Measurements from ENCODE around the gene GALNT18. TPM values are rescaled to one million over a fixed set of nuclear protein-coding genes. Genes with fewer than 3 reads are reported as not detected.

The GALNT18 gene
- total RNA-seq, 6 experiments from 2014 or later, result 3.7 to 11.4 (median 7.8) TPM

DNA sequence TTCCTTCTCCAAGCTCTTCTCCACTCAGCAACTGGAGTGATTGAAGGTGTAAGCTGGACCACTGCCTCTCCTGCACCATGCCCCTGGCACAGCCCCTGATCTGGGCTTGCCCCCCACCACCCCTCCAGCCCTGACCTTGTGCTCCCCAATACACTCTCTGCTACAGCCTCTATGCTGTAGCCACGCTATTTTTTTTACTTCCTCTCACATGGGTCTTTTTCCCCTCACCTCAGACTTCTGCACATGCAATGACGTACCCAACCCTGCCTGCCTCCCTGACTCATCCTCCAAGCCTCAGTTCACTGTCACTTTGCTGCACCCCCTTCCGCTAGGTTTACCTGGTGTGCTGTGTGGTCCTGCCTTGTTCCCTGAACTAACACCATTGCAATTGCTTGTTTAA is 277.8 kb downstream of the GALNT18 start:
- Histone ChIP-seq H3K9me3 (no peaks in the 10 kb centered on the region), H3K4me3 (no peak overlapping the region), H3K27me3 (no peaks in the 10 kb centered on the region), H3K36me3 (no peaks in the 10 kb centered on the region), H3K27ac (no peak overlapping the region), H3K4me1 (peaks cover 0 to 7% (median 0%) of the 10 kb centered on the region in 4 donors)
- TF ChIP-seq, protein P1, sequence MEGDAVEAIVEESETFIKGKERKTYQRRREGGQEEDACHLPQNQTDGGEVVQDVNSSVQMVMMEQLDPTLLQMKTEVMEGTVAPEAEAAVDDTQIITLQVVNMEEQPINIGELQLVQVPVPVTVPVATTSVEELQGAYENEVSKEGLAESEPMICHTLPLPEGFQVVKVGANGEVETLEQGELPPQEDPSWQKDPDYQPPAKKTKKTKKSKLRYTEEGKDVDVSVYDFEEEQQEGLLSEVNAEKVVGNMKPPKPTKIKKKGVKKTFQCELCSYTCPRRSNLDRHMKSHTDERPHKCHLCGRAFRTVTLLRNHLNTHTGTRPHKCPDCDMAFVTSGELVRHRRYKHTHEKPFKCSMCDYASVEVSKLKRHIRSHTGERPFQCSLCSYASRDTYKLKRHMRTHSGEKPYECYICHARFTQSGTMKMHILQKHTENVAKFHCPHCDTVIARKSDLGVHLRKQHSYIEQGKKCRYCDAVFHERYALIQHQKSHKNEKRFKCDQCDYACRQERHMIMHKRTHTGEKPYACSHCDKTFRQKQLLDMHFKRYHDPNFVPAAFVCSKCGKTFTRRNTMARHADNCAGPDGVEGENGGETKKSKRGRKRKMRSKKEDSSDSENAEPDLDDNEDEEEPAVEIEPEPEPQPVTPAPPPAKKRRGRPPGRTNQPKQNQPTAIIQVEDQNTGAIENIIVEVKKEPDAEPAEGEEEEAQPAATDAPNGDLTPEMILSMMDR (IDR thresholded peaks at IDR 0.05), result no peak
- TF ChIP-seq POLR2A (IDR thresholded peaks at IDR 0.05), result no peak
- intact Hi-C loops (cut with DNase I), result no loop called here
- WGBS (ENCODE audit: insufficient coverage, low coverage, low lambda C conversion rate, missing lambda C conversion rate), result 74% methylated on average over 3 of the region's 3 CpGs
- DNase-seq (no peak), ATAC-seq (no peak)

DNA sequence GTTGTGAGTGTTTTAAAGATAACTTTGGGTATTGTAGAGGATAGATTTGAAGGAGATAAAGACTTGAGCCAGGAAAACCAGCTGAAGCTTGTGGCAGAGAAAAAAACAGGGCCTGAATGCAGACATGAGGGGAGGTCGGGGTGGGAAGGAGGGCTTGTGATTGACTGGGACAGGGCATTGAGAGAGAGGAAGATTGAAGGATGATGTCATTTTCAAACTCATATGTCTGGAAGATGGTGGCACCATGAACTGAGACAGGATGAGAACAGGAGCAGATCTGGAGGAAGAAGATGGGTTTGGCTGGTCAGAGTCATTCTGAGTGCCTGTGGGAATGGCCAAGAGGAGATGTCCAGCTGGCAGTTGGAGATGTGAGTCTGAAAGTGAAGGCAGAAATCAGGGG is 283.5 kb downstream of the GALNT18 start:
- Histone ChIP-seq H3K27me3 (no peaks in the 10 kb centered on the region), H3K4me1 (no peaks in the 10 kb centered on the region), H3K36me3 (no peaks in the 10 kb centered on the region), H3K4me3 (no peak overlapping the region), H3K9me3 (no peaks in the 10 kb centered on the region), H3K27ac (no peak overlapping the region)
- no peak for TF ChIP-seq POLR2A (IDR thresholded peaks at IDR 0.05)
- TF ChIP-seq, protein P1 (IDR thresholded peaks at IDR 0.05), result no peak
- intact Hi-C loops (cut with DNase I), result no loop called here
- ATAC-seq (no peak), DNase-seq (no peak)
- 92% methylated on average over 1 of the region's 1 CpG for WGBS (ENCODE audit: insufficient coverage, low coverage, low lambda C conversion rate, missing lambda C conversion rate)

DNA sequence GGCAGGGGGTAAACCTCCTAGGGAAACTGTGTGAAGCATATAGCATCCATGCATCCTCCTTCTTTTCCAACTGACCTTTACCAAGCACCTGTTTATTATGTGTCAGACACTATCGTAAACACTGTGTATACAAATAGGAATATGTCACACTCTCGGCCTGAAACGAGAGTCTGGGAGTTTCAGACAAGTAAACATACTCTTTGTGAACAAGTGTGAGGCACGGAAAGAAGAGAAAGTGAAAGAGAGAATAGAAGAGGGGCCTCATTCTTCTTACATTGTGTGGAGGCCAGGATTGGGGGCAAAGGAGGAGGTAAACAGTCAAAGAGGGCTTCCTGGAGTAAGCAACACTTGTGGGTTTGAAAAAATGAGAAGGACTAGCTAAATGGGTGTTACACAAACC is 285.1 kb downstream of the GALNT18 start:
- ATAC-seq (no peak), DNase-seq (no peak)
- intact Hi-C loops (cut with DNase I), result no loop called here
- WGBS (ENCODE audit: insufficient coverage, low coverage, low lambda C conversion rate, missing lambda C conversion rate), result 73% methylated on average over 3 of the region's 4 CpGs
- H3K27ac ChIP-seq, result no peak overlapping the region
- H3K4me3 ChIP-seq, result no peak overlapping the region
- no peaks in the 10 kb centered on the region for H3K4me1 ChIP-seq
- H3K36me3 ChIP-seq, result no peaks in the 10 kb centered on the region
- no peaks in the 10 kb centered on the region for H3K9me3 ChIP-seq
- no peak for TF ChIP-seq POLR2A (IDR thresholded peaks at IDR 0.05)
- TF ChIP-seq, protein P1 (IDR thresholded peaks at IDR 0.05), result no peak
- H3K27me3 ChIP-seq, result no peaks in the 10 kb centered on the region

DNA sequence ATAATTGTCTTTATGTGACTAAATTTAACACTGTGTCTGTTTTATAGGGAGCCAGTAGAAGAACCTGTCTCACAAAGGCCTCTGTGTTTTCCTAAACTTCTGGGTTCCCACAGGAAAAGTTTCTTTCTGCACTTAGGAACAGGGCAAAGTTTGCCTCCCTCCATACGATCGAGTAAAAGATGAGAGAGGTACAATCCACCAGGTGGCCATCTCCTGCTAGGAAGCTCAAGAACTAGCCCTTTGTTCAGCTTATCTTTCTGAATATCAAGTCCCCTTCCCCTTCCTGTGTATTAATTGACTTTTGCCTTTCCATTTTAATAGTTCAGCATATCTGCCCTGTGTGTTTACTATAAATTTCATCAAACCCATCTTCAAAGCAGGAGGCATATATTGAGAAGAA is 286.8 kb downstream of the GALNT18 start:
- no peak for ATAC-seq
- 59% methylated on average over 2 of the region's 2 CpGs for WGBS (ENCODE audit: insufficient coverage, low coverage, low lambda C conversion rate, missing lambda C conversion rate)
- Histone ChIP-seq H3K4me3 (no peak overlapping the region), H3K27me3 (no peaks in the 10 kb centered on the region), H3K9me3 (no peaks in the 10 kb centered on the region), H3K27ac (no peak overlapping the region), H3K4me1 (no peaks in the 10 kb centered on the region), H3K36me3 (no peaks in the 10 kb centered on the region)
- intact Hi-C loops (cut with DNase I), result no loop called here
- TF ChIP-seq POLR2A (IDR thresholded peaks at IDR 0.05), result no peak
- TF ChIP-seq, protein P1 (IDR thresholded peaks at IDR 0.05), result peak in 1 of 4 donors; percentile 9
- DNase-seq, result no peak

DNA sequence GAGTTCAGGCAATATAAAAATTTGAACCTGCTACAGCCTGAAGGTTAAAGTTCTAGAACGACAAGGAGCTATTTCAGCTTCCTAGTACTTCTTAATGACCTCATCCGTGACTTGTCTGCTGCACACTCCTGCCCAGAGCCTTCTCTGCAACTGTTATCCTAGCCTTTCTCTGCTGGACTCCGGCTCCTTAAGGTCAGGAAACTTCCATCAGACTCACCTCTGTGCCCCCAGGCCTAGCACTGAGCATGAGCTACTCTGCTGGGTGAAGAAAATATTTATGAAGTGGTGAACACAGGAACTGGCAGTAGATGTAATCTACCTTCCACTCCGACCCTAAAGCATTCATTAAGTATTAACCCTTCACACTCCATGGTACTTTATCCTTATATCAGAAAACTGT is 287.2 kb downstream of the GALNT18 start:
- intact Hi-C loops (cut with DNase I), result no loop called here
- Histone ChIP-seq H3K36me3 (no peaks in the 10 kb centered on the region), H3K4me1 (no peaks in the 10 kb centered on the region), H3K4me3 (no peak overlapping the region), H3K27ac (no peak overlapping the region), H3K27me3 (no peaks in the 10 kb centered on the region), H3K9me3 (no peaks in the 10 kb centered on the region)
- DNase-seq (no peak), ATAC-seq (no peak)
- TF ChIP-seq, protein P1 (IDR thresholded peaks at IDR 0.05), result no peak
- no peak for TF ChIP-seq POLR2A (IDR thresholded peaks at IDR 0.05)
- 76% methylated on average over 4 of the region's 4 CpGs for WGBS (ENCODE audit: insufficient coverage, low coverage, low lambda C conversion rate, missing lambda C conversion rate)

All from right lobe of liver (tissue), 6 donors.